ENCODE data around the gene SOBP.
"Not testable (repeated sequence)": the region's sequence is repeated elsewhere in the genome, so short reads cannot be mapped to it uniquely, and the experiment has no call there.

The SOBP gene

GRCh38 chr6:107550906-107551305 is 61.0 kb downstream of the SOBP start:
- no peak for DNase-seq (ENCODE audit: low read depth in 2 of 2)

DNA sequence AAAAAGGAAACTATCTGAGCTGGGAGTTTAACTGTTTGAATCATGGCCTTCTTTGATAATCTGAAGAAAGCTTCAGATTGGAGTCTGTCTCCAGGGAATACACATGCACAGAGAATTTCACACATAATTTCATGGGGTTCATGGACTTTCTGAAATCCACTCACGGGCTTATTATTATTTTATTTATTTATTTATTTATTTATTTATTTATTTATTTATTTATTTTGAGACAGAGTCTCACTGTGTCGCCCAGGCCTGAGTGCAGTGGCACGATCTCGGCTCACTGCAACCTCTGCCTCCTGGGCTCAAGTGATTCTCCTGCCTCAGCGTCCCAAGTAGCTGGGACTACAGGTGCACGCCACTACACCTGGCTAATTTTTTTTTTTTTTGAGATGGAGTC is 63.2 kb downstream of the SOBP start:
- not testable (repeated sequence) for DNase-seq (ENCODE audit: low read depth in 2 of 2)

DNA sequence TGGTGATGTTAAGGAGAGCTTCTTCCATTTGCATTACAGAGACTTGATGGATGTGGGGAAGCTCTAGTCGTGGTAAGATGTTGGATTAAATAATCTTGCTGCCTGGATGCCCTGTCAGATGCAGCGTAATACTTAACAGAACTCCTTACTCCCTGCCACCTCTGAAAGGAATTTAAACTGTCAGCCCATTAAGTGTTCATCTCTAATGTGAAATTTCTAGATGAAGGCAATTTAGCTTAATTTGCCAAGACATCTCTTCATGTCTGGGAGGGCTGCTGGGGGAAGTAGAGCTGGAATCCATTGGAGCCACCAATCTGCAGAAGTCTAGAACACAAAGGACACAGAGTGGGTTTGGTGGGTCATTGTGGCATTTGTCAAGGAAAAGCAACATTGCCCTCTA is 64.4 kb downstream of the SOBP start:
- no peak for DNase-seq (ENCODE audit: low read depth in 2 of 2)

DNA sequence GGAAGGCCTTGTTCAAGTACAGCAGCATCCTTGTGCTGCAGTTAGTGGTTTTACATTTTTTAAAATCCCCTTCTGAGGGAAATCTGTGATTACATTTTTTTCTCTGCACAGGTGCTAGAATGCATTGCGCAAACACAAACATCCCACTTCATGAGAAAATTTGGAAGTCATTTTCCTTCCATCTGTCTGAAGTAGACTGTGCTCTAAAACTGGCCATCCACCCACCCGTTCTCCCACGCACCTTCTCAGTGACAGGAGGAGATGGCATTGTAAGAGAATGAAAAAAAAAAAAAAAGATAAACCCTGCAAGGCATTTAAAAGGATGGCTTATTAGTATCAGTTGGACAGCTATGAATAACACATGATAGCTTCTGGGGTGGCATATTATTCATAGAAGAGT is 65.0 kb downstream of the SOBP start:
- DNase-seq (ENCODE audit: low read depth in 2 of 2) = no peak

- no peak for DNase-seq (ENCODE audit: low read depth in 2 of 2)
Observed at GRCh38 chr6:107555449-107555848, 65.5 kb downstream of the SOBP start.

DNA sequence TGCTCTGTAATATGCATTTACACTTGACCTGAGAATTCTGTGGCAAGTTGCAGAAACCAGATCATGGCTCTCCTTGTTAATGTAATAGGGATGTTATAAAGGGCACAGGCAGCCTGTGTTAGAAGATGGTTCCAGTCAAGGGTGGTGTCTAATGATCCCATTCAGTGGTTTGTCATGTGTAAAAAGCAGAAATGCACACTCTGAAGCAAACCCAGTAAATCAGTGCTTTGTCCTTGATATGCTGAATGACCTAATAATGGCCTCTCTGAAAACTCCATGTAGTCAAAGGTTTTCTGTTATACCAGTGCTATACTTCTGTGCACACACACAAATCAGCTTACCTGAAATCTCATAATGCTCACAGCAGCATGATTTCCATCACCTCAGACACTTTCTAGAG is 66.2 kb downstream of the SOBP start:
- no peak for DNase-seq (ENCODE audit: low read depth in 2 of 2)

GRCh38 chr6:107557698-107558097 is 67.8 kb downstream of the SOBP start:
- no peak for DNase-seq (ENCODE audit: low read depth in 2 of 2)

DNA sequence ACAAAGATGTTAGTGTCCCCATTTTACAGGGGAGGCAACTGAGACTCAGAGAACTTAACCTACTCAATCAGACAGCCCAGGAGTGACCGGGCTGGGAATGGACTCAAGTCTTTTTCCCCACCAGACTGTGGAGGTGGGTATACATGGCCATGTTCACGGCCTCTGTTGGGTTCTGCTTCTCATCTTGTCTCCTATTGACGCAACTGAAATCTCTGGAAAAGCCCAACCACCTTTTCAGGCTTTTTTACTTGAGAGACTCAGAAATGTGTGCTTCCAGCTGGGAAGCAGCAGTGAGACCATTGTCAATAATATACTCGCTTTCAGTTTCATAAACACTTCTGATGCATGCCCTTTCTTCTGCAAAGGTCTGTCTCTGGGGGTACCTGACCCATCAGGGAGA is 70.7 kb downstream of the SOBP start:
- DNase-seq (ENCODE audit: low read depth in 2 of 2) = no peak

DNA sequence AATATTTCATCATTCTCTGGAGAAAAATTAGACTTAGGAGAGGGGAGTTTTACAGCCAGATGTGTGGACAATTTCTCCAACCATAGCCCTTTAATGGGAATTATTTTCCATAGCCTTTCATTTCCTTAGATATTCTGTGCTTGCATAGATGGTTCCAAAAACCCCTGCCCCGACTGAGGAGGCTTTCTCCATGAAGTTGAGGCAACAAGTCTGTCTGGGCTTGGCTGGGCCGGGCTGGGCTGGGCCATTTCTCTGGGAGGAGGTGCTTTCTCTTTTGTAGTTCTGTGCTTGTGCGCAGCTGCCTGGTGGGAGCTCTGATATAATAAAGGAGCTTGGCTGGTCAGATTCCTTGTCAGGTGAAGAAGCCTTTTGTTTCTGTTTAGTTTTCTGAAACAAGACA is 71.4 kb downstream of the SOBP start:
- no peak for DNase-seq (ENCODE audit: low read depth in 2 of 2)

DNA sequence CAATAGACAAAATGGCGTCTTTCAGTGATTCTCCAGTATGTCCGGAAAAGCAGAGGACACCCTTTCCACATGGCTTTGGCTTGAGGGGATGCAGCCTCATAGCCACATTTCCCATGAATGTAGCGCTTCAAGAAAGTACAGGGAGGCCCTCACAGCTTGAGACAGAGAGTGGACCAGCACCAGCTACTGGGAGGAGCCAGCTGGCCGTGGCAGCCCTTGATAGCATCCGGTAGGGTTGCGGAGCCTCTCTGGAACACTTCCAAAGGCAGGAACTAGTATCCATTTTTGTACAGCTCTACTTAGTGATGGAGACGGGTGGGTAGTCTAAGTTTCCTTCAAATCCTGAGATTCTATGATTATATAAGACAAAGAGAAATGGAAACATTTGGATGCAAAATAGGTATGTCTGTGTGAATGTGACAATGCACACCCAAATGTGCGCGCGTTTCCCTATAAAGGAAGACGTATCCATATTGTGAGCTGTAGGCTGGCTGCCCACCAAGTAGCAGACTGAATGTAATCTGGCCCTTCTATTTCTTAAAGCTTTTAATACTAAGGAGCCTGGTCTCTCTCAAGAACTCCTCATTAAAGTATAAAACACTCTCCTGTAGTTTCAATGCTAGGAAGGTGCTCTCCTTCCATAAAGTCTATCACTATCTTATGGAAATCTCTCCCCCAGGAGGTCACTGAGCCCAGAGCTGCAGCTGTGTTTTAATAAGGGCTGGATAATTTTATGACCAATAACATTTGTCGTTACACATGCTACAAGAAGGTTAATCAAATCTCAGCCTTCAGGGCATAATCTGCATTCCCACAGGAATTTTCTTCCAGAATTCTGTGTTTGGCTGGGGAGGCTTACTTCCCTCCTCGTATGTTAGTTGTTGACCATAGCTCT is 74.0 kb downstream of the SOBP start:
- no peak for DNase-seq (ENCODE audit: low read depth in 2 of 2)

DNA sequence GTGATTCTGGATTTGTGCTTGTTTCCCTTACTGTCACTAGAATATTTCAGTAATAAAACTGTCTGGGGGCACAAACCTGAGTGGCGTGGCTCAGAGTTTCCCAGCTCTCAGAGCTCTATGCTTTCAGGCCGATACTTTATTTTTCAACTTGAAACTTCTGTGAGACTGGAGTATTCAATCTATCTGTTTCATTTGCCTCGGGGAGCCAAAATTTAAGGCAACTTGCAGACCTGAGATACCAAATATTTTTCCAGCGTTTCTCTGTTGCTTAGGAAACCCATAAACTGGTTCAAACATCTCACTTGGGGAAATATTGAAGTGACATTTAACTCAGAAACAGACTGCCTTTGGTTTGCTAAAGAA is 74.7 kb downstream of the SOBP start:
- DNase-seq (ENCODE audit: low read depth in 2 of 2) = no peak

DNA sequence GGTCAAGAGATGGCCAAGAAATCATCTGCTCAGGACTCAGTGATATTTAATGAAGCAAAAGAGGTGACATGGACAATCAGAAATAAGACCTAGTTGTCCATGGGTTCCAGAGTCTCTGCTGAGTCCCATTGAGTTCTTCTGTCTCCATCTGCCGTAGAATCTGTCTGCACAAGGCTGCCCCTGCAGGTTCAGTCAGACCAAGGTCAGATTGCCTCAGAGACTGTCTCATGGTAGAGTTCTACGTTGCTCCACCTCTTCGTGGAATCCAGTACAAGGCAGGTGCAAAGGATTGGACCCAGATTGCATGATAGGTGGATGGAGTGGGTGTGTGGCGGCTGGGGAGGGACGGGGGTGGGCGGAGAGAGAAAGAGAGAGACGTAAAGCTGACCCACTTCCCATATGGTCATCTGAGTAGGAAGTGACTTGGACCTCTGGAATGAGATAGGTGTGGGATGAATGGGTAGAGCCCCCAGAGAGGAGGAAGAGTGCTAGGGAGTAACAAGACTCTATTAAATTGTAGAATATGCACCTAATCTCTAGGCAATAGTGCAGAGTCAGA is 75.3 kb downstream of the SOBP start:
- DNase-seq (ENCODE audit: low read depth in 2 of 2) = no peak

DNA sequence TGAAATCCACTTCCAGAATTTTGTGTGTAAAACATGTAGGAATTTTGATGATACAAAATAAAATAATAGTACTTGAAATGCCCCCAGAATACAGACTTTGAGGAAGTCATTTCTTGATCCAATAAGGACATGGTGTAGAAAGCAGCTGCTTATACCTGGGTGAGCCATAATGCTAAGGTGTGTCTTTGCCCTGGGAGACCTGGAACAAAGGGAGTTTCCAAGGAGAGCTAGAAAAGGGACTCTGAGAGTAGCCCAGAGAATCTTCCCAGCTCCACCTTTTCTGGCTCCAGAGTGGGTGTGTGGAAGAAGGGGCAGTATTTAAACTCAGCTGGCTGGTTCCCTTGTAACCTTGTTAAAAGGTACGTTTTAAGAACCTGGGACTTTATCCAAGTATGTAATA is 77.7 kb downstream of the SOBP start:
- no peak for DNase-seq (ENCODE audit: low read depth in 2 of 2)

DNA sequence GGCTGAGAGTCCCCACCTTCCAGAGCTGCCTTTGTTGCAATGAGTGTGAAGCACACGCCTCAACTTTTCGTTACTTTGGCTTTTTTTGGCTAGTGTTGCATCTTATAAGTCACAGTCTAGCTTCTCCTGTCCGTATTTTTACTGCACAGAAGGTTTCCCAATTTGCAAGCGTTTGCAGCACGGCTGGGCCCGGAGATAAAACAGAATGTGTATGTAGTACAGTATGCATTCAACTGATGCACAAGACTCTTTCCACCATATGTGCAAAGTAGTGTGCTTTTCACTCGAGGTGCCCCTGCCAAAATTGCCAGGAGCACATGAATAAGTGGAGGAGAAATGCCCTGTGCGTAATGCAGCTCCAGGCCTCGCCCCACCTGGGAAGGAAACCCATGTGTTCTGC is 79.6 kb downstream of the SOBP start:
- no peak for DNase-seq (ENCODE audit: low read depth in 2 of 2)

GRCh38 chr6:107571354-107571753 is 81.4 kb downstream of the SOBP start:
- DNase-seq (ENCODE audit: low read depth in 2 of 2) = no peak

DNA sequence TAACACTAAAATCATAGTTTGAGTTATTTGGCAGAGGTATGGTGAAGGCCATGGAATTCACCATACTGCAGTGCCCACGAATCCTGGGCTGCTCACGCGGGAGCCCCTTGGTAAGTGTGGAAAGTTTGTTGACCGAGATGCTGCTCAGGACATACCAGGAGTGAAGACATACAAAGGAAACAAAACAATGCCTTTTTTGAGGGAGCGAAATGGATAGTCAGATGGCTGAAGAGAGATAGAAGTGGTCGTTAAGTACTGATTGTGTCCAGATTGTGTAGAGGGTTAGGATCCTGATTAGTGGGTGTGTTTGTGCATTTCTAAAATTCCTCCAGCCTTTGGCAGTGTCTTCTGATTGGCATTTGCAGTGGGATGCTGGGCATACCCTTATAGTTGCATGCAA is 83.0 kb downstream of the SOBP start:
- no peak for DNase-seq (ENCODE audit: low read depth in 2 of 2)

DNA sequence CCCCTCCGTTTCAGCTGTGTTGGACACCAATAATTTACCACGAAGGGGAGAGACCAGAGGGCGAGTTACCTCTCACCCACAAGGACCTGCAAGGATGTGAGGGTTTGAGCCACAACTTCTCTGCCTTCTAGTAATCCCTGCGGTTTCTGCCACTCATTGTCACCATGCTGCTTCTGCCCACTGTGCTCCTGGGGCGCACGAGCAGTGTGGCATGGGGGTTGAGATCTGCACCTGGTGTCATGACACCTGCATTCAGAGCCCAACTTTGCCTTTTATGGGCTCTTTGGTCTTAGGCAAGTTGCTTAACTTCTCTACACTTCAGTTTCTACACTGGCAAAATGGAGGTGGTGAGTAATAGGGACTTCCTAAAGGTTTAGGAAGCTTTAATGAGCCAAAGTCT is 84.9 kb downstream of the SOBP start:
- DNase-seq (ENCODE audit: low read depth in 2 of 2) = no peak

- no peak for DNase-seq (ENCODE audit: low read depth in 2 of 2)
Observed at GRCh38 chr6:107576852-107577251, 86.9 kb downstream of the SOBP start.

DNA sequence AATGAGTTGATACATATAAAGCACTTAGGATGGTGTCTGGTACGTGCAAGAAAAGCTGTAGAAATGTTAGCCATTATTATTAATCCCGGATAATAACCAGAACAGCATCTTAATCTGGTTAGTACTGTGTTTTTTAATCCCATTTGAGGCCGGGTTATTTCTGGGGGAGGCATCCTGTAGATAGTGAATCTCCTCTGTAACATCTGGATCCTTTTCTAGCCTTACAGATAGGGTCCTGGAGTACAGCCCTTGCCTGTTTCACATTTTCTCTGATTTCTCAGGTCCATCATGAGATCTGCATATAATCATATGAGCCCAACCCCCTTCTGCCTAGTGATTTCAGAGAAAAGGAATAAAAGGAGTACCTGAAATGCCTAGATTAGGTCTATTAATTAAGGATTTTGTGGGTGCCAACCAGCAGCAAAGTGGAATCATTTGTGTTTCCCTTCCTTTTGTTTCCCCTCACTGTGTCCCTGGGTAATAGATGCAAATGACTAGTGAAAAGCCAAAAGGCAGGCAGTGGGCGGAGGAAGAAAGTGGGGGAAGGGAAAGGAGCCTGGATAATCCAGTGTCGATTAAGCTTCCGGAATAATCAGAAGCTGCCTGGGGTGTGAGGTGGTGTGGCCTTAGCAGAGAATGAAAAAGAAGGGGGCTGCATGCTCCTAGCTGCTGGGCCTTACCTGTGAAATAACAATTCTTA is 88.9 kb downstream of the SOBP start:
- no peak for DNase-seq (ENCODE audit: low read depth in 2 of 2)

- DNase-seq (ENCODE audit: low read depth in 2 of 2) = no peak
Observed at GRCh38 chr6:107579456-107580056, 89.6 kb downstream of the SOBP start.

DNA sequence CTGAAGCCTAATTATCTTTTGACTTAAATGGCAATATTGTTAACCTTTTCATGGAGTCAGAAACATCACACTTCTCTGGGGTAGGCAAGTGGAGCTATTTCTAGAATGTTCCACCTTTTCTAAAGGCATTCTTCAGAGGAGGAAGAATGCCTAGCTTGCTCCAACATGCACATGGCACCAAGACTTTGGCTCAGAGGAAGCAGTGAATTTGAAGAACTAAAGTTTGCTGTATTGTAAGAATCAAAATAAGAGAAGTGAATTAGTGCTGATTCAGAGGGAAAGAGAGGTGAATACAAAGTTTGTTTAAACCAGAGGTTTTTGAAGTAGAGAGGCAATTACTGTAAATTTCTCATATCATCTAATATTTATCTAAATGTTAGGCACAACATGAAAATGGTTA is 92.2 kb downstream of the SOBP start:
- no peak for DNase-seq (ENCODE audit: low read depth in 2 of 2)

DNA sequence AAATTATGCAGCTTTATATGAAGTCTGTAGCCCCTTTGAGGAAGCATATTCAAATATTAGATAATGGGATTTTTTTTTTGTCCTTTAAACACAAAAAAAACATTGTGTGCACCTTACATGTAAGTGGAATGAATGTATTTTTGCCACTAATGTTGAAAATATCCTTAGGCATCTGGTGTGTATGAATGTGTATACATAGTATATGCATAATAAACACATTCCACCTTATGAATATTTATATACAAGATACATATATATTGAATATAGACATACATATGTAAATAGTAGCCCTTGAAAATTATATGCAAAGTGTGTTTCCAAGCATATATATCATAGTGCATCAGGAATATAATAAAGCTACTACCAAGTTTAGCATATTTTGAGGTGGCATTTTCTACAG is 94.8 kb downstream of the SOBP start:
- DNase-seq (ENCODE audit: low read depth in 2 of 2) = no peak

All from stimulated activated CD8-positive, alpha-beta memory T cell treated with anti-CD3 and anti-CD28 coated beads, Interleukin-15, amount 100 ng/mL, for 4 hours (primary cell).